GM21390 (cell line): ENCODE data around the gene CALD1.

ENCODE experiments used
- ATAC-seq: cut with Tn5 transposase; IDR thresholded peaks from one replicate; pipeline ENCODE4 v1.9.1; 2021; ENCODE audit not compliant: unreplicated experiment

The CALD1 gene, protein sequence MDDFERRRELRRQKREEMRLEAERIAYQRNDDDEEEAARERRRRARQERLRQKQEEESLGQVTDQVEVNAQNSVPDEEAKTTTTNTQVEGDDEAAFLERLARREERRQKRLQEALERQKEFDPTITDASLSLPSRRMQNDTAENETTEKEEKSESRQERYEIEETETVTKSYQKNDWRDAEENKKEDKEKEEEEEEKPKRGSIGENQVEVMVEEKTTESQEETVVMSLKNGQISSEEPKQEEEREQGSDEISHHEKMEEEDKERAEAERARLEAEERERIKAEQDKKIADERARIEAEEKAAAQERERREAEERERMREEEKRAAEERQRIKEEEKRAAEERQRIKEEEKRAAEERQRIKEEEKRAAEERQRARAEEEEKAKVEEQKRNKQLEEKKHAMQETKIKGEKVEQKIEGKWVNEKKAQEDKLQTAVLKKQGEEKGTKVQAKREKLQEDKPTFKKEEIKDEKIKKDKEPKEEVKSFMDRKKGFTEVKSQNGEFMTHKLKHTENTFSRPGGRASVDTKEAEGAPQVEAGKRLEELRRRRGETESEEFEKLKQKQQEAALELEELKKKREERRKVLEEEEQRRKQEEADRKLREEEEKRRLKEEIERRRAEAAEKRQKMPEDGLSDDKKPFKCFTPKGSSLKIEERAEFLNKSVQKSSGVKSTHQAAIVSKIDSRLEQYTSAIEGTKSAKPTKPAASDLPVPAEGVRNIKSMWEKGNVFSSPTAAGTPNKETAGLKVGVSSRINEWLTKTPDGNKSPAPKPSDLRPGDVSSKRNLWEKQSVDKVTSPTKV

GRCh38 chr7:134778941-134779740 lies at the start of gene CALD1:
Gene CALD1, plus strand, starts transcription at chr7:134779634. Its CDS starts 88,100 bp downstream, at chr7:134867734.
- ATAC-seq: no peak

- ATAC-seq: no peak
These were observed 49.5 kb upstream of the CALD1 start for GRCh38 chr7:134729895-134730294.

DNA sequence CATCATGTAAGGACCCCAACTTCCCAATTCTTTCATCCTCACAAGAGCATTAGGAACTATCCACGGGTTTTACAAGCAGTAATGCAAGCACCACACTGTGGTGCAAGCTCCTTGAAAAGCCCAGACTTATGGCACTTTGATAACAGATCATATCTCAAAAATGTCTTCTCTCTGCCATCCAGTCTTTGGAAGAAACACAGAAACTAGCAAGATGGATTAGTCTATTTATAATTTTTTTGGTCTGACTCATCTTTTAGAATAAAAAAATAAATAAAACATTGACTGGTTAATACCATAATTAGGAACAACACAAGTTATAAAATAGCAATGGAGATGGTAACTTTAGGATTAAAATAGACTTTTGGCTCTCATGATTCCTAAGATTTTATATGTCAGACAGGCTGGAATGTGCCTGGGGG lies 49.0 kb upstream of the CALD1 start:
- no peak for ATAC-seq

- no peak for ATAC-seq
These were observed 47.8 kb upstream of the CALD1 start for GRCh38 chr7:134731616-134732015.

- no peak for ATAC-seq
These were observed 46.7 kb upstream of the CALD1 start for GRCh38 chr7:134732728-134733127.

- no peak for ATAC-seq
These were observed 43.1 kb upstream of the CALD1 start for GRCh38 chr7:134736381-134736780.

DNA sequence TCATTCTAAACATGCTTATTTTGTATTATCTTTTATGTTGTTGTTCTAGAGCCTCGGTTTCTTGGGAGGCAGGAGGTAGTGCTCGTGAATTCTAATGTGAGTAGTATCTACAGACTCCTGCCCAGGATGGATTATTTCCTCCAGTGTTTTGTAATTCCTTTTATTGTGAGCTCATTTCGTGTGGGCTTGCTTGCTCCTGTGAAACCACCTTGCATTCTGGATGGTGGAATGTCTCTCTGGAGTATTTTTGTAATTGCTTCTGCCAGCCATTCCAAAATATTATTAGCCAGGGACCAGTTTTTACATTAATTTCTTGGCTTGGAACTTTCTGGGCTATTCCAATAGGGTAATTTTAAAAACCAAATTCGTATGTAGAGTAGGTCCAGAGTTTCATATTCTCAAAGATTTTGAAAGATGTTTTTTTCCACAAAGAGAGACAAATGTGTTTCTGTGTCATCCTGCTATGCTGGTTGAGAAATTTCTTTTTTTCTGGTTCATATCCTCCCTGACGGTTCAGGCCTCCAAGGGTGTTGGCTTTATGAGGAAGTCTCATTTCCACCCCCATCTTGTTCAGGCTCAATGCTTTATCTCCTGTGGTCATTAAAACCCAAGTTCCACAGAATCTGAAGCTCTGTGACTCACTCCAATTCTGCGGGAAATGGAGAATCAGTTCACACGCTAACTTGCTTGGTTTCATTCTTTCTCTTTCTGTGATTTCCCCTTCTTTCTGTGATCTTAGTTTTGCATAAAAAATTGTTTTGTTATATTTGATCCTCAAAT lies 41.7 kb upstream of the CALD1 start:
- no peak for ATAC-seq

GRCh38 chr7:134739362-134739761 lies 40.1 kb upstream of the CALD1 start:
- no peak for ATAC-seq

GRCh38 chr7:134740376-134740775 lies 39.1 kb upstream of the CALD1 start:
- ATAC-seq: no peak

- ATAC-seq: no peak
These were observed 37.4 kb upstream of the CALD1 start for GRCh38 chr7:134741907-134742635.

- no peak for ATAC-seq
These were observed 36.6 kb upstream of the CALD1 start for GRCh38 chr7:134742688-134743350.

- no peak for ATAC-seq
These were observed 34.9 kb upstream of the CALD1 start for GRCh38 chr7:134744569-134744968.

- no peak for ATAC-seq
These were observed 32.1 kb upstream of the CALD1 start for GRCh38 chr7:134747326-134747725.

DNA sequence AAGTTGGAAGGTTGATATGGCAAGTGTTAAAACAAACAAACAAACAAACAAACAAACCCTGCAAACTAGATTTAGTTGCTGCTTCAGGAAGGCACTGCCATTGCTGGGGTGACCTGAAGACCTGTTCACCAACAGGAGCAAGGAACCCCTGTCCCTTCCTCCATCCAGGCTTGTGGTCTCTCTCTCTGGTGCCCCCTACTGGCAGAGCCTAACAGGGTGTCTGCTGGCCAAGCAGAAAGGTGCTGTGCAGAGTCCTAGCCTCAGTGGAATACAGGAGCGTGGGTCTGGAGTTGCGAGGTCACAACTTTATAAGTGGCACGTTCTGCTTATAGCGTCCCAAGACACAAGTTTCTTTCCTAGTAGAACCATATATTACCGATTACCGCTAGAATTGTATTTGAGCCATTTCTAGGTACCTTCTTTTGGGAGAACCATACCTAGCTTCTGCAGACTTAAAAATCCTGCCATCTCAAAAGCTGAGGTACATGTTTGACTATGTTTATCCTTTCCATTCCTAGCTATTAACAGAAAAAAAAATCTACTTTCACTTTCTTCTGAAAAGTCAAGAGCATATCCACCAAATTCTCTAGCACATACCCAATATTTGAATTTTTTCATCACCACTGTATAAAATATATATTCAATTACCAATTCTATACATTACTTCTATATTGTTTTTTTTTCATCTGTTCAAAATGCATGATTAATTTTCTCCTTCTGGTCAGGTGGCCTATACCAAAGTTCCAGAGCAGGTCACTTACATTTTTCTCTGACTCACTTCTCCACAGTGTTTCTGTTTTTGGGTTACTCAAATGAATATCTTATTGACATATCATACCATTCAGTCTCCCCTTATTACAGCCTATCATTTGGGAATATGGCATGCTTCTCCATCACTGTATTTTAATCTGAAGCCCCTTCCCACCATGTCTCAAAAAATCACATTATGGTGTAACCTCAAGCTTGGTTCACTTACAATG lies 29.1 kb upstream of the CALD1 start:
- ATAC-seq: peak; percentile 93

DNA sequence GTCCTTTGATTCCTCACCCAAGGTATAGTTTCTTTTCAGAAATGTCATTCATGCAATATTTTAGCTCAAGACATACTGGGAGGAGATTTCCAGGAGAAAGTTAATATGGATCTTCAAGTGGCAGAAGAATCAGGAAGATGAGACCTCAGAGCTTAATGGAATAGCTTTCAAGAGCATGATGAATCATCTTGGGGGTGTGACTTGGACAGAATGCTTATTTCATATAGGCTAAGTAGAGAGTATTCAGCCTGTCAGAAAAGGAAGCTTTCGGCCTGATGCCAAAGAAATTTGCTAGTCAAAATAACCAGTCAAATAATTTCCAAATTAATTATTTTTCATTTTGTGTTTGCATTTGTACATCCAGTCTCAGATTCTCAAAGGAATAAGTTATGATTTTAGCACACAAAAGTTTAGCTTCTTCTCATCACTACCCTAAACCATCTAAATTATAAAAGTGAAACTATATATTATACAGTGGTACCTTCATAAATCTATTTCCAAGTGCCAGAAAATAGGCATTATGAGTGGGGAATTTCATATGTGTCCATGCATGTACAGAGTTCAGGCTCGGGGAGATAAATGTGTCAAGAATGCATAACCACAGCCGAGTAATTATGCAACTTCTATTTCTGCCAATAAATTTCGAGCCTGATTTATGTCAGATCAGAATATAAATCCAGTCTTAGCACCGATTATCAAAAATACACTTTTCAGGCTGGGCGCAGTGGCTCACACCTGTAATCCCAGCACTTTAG lies 27.3 kb upstream of the CALD1 start:
- ATAC-seq: no peak

DNA sequence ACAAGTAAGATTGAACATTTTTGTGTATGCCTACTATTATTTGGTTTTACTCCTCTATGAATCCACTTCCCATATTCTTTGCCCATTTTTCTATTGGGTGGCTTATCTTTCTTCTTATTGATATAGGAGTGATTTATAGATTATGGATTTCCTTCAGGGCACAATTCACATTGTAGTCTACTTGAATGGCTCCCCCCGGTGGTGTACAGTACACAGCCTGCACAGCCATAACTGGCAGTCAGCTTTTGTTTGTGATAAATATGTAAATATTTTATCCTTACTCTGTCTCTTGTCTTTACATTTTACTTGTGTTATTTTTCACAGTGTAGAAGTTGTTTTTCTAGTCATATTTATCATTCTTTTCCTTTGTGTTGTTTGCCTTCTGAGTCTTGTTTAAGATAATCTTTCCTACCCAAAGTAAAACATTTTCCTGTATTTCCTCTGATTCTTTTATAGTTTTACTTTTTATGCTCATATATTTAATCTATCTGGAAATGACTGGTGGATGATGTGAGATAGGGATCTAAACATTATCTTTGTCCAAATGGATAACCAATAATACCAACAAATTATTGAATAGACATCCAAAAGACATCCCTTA lies 23.9 kb upstream of the CALD1 start:
- ATAC-seq: no peak

- ATAC-seq: no peak
These were observed 21.5 kb upstream of the CALD1 start for GRCh38 chr7:134757938-134758337.
